HG02623 (cell line): ENCODE data around the gene WFDC5.

Source experiments
- ATAC-seq: cut with Tn5 transposase; IDR thresholded peaks from one replicate; pipeline ENCODE4 v1.9.1; 2021; ENCODE audit warnings: moderate library complexity; ENCODE audit not compliant: unreplicated experiment

Gene WFDC5

DNA sequence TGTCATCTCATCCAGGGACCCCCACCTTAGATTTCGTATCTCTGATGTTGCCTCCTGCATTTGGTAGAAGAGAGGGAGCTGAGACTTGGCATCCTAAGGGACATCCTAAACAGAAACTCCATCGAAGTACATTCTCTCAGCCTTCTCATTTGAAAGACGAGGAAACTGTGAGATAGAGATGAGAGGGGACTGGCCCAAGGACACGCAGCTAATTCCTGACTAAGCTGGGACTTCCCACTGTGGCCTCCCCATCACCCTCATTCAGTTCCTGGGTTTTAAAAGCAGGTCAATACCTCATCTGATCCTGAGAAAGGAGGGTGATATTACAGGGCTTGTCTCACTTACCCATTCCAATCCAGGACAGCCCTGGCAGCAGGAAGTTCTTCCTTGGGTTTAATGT, 855 bp upstream of the WFDC5 start:
- ATAC-seq: no peak

- no peak for ATAC-seq
Observed at GRCh38 chr20:45115386-45115774, 406 bp upstream of the WFDC5 start.

DNA sequence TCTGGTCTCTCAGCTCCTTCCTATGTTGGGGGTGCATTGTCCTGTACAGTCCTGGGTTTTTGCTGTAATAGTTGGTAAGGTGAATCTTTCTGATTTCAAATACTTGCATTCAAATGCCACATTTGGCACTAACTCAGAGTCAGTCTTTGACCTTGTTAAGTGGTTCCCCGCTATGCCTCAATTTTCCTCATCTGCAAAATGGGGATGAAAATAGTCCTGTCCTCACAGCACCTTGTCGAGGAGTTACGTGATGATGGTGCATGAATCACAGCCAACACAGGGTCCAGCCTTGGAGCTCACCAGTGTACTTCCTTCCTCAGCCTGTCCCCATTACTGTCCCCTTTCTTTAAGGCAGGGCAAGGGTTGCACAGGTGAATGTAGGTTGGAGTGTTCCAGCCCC, 1.1 kb downstream of the WFDC5 start:
- no peak for ATAC-seq

DNA sequence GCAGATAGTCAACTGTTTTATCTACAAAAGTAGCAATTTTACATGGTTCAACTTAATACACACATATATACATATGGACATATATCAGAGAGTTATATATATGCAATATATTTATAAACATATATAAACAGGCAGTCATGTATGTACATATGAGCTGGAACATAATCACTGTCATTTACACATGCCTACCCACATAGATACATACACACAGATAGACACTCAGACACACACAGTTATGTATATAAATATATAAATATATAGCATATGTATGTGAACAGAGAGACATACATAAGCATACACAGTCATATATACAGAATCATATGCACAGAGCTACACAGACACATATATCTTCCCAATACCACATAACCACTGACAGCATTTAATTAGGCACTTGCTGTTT, 2.2 kb downstream of the WFDC5 start:
- ATAC-seq: no peak

DNA sequence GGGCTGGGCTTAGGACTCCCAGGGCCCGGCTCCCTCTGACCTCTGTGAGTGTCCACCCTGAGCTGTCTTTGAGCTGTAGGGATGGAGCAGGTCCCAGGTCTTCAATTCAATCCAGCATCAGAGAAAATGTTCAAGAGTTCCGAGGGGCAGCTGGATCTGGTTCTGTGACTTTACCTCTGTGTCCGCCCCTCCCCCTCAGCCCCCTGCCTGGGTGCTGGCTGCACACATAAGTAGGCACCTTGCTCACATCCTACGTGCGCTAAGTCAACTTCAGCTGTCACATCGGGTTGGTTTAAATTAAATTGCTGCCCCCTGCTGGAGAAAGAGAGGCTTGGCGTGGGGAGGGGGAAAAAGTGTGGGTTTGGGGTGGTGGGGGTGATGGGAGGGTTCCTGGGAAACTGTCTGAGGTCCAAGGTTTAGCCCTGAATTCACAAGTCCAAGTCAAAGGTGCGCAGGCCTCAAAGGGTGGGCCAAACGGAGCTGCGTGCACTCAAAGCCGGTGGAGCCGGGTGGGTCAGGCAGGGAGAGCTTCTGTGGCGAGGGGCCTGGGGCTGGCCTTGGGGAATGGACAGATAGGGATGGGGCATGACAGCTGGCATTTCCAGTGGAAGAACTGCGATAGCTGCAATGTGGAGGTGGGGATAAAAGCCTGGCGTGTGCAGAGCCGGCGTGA, 3.0 kb downstream of the WFDC5 start:
- ATAC-seq: no peak

DNA sequence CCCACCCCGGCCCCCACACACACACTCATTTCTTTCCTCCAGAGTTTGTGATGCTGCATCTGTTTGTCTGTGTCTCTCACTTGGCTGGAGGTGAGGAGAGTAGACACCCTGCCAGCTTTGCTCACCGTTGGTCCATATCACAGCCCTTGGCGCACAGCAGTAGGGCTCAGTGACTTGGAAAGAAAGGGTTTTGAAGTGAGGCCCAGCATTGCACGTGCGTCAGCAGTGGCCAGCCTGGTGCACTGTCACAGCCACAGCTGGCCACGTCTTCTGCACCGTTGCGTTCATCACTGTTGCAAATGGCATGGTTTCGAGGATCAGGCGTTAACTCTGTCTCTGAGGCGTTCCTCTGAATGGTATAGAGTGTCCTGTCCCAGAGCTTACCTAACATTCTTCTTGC, 3.7 kb downstream of the WFDC5 start:
- ATAC-seq: no peak

- ATAC-seq: no peak
Observed at GRCh38 chr20:45110301-45110700, 4.7 kb downstream of the WFDC5 start.

DNA sequence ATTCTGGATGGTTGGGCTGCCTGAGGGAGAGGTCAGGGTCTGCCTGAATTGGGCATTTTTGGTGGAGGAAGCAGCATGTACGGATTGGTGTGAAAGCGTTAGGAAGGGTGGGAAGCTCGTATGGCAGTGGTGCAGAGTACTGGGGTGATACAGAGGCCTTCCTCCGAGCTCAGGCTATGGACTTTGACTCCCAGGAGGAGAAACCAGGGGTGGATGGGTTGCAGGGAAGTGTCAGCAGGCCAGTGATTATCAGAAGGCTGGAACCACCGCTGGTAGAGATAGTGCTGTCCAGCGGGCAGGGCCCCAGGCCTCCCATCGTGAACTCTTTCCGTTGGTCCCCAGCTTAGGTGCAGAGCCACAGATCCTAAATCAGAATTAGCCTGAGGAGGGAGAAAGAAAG, 5.3 kb downstream of the WFDC5 start:
- no peak for ATAC-seq

GRCh38 chr20:45105317-45105716, 9.7 kb downstream of the WFDC5 start:
- ATAC-seq: no peak

- ATAC-seq: no peak
Observed at GRCh38 chr20:45104786-45105185, 10.2 kb downstream of the WFDC5 start.

- no peak for ATAC-seq
Observed at GRCh38 chr20:45103072-45103471, 11.9 kb downstream of the WFDC5 start.

DNA sequence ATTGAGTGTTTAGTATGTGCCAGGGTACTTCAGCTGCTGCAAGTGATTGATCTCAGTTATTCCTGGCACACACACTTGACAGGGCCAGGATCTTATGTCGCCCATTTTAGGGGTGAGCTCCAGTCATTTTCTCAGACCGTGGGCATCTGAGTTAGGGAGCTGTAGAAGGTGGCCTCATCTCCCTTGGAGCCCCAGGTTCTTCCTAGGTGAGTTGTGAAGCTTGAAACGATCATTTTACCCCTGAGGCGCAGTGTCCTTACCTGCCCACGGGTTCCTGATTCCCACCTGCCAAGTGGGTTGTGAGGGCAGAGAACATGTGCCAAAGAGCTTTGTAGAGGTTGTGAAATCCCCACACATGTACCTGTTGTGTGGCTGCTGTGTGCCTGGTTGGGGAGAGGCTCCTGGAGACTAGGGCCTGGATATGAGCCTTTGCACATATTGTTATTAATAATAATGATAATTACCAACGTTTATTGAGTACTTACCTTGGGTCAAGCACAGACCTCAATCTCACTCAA, 13.6 kb downstream of the WFDC5 start:
- ATAC-seq: no peak

DNA sequence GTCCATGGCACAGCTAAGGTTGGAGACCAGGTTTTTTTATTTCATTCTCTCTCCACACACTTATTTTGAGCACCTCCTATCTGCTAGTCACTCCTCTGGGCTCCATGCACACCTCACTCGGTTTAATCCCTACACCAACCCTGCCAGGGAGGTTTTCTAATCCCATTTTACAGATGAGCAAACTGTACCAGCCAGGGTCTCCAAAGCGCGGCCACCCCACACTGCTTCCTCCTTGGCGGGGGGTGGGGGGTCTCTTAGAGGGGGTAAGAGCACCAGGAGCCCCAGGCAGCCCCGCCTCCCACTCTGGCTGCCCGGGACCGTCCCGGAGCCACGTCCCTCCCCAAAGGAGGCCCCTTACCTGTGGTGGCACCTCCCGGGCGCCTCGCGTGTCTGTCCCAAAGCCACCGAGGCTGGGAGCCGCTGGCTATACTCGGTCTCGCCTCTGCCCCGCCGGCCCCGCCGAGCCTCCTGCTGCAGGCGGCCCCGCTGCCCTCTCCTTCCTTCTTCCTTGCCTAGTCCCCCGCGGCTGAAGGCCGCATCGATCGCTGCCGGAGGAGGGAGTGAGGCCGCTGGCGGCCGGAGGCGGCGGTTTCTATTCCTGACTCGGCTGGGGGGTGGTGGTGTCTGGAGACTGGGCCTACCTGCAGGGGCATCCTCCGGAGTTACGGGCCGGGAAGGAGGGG, 14.3 kb downstream of the WFDC5 start, which contains the start of gene KCNS1:
KCNS1 (minus strand) TSS at position 565 of the 683 bp plus-strand sequence. CDS start 1,891 bp downstream, outside the sequence.
- ATAC-seq: no peak

DNA sequence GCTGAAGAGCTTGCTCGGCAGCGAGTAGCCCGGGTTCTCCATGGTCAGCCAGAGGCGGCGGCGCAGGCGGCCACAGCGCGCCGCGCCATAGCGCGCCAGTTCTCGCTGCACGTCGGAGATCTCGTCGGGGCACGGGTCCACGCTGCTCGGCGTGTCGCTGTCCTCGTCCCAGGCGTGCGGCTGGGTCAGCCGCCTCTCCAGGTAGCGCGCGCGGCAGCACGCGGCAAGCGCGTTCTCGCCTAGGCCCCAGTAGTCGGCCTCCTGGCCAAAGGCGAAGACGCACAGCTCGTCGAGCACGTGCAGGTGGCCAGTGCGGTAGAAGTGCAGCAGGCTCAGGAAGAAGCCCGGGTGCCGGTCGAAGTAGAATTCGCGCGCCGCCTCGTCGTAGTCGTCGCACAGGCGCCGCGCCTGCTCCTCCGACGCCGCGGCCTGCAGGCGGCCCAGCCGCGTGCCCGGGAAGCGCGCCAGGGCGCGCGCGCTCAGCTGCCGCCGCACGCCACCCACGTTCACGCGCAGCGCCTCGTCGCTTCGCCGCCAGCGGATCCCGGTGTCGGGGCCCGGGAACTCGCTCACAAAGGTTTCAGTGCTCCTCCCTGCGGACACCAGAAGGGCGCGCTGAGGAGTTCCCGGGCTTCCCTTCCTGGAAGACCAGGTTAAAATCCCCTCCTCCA, 16.7 kb downstream of the WFDC5 start:
- ATAC-seq: no peak

DNA sequence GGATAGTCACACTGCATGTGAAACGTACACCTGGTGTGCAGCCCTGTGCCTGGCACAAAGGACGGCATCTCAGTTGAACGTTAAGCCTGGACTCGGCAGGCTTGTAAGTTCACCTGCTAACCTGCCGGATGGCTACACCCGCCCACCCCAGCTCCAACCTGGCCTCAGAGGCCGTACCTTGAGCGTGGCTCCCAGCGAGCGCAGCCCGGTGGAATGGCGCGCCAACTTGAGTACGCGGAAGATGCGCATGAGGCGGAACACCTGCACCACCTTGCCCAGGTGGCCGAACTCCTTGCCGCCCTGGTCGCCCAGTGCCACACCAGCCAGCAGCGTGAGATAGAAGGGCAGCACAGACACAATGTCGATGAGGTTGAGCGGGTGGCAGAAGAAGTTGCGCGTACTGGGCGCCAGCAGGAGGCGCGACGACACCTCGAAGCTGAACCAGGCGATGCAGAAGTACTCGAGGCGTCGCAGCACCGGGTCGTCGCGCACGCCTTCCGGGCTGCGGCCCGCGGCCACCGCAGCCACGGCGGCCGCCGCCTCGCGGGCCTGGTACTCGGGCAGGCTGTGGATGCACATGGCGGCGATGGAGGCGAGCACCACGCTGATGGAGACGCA, 17.4 kb downstream of the WFDC5 start:
- ATAC-seq: no peak

GRCh38 chr20:45096781-45097180, 18.2 kb downstream of the WFDC5 start:
- no peak for ATAC-seq

- no peak for ATAC-seq
Observed at GRCh38 chr20:45095805-45096238, 19.2 kb downstream of the WFDC5 start.

GRCh38 chr20:45094864-45095574, 20.0 kb downstream of the WFDC5 start:
- ATAC-seq: no peak

- no peak for ATAC-seq
Observed at GRCh38 chr20:45094201-45094600, 20.8 kb downstream of the WFDC5 start.

DNA sequence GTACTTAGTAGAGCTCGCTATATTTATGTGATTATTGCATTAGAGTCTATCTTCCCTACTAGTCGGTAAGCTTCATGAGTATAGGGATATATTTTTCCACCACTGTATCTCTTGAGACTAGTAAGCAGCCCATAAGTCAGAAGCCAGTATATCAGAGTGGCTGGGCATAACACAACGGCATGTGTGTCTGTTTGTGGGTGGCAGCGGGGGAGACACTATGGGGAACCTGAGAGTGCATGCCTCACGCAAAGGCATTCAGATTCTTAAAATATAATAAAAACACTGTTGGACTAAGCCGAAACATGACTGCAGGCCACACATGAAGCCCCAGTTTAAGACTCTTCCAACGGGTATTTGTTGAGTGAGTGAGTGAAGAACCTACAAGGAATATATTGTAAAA, 22.1 kb downstream of the WFDC5 start:
- ATAC-seq: no peak

DNA sequence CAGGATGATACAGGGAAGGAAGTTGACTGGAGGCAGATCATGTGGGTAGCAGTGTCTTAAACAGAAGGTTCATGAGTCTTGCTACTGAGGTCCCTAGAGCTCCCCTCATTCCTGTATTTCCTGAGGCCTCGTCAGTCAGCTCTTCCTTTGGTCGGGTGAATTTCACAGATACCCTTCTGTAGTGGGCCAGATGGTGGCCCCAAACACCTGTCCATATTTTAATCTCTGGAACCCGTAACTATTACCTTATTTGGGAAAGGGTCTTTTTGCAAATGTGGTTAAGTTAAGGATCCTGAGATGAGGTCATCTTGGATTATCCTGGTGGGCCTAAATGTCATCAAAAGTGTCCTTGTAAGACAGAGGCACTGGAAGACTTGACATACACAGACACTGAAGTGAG, 23.6 kb downstream of the WFDC5 start:
- ATAC-seq: no peak
